ENCODE data around the gene VAMP8. TPM values are rescaled to one million over a fixed set of nuclear protein-coding genes. Genes with fewer than 3 reads are reported as not detected.
A peak's percentile ranks its signal among the peaks of the same experiment; 100 is the strongest.
"Not testable (repeated sequence)": the region's sequence is repeated elsewhere in the genome, so short reads cannot be mapped to it uniquely, and the experiment has no call there.

Gene VAMP8
- 1.3 and 1.5 TPM in 2 replicates for total RNA-seq (2014; rRNA removed; shearing (Covaris generic))

DNA sequence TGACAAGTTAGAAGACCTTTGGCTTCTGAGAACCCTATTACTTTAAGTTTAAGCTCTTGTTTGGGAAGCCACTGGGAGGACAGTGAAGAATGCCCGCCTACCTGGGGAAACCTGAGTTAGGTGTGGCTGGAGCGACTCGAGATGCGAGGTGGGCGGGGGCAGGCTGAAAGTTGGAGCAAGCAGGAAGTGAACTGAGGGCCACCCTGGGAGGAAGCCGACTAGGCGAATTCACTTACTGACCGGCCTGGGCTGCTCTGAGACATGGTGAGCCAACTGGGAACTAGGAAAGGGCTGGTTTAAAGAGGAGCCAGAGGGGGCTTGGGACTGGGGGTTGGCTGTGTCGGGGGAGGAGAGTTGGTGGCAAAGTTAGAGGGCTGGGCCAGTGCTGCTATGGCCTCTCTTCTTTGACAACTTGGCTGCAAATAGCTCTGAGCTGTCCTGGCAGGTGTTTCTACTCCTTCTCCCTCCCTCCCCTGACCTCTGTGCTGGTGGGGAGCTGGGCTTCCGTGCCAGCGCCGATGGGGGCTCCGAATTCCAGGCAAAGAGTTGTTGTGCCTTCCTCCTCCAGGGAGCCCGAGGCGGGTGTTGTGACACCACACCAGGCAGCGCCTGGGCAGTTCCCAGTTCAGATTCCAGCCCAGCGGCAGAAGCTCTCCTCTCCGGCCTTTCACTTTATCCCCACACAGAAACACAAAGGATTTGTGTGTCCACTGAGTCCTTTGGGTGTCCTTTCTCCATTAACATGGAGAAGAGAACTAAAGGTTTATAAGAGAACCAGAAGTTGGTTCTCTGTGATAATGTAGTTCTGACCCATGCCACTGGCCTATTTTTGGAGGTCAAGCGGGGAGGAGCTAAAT, at the start of gene VAMP8:
VAMP8 (plus strand) TSS at position 201 of the 857 bp plus-strand sequence; CDS start at position 262, 61 bp downstream.
- no peak for DNase-seq (ENCODE audit: low spot score)

- no peak for DNase-seq (ENCODE audit: low spot score)
These were observed 49.6 kb upstream of the VAMP8 start for GRCh38 chr2:85527787-85528186.

DNA sequence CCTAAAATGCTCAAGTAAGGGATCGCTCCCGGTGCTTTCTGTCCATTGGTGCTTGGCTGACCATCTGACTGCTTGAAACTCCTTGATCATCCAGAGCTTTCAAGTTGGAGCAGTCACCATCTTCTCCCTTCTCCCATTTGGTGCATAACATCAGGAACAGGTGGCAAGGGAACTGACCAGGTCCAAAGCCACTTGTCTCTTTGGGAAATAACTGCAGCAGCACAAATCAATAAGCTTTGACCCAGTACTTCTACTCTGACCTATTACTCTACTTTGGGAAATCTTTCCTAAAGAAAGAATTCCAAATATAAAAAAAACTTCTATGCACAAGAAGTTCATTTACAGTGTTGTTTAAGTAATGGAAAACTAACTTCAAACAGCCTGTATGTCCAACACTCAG, 49.0 kb upstream of the VAMP8 start:
- no peak for DNase-seq (ENCODE audit: low spot score)

- no peak for DNase-seq (ENCODE audit: low spot score)
These were observed 47.6 kb upstream of the VAMP8 start for GRCh38 chr2:85529809-85530208.

GRCh38 chr2:85531589-85531988, 45.8 kb upstream of the VAMP8 start:
- DNase-seq (ENCODE audit: low spot score): no peak

- no peak for DNase-seq (ENCODE audit: low spot score)
These were observed 43.3 kb upstream of the VAMP8 start for GRCh38 chr2:85534099-85534498.

DNA sequence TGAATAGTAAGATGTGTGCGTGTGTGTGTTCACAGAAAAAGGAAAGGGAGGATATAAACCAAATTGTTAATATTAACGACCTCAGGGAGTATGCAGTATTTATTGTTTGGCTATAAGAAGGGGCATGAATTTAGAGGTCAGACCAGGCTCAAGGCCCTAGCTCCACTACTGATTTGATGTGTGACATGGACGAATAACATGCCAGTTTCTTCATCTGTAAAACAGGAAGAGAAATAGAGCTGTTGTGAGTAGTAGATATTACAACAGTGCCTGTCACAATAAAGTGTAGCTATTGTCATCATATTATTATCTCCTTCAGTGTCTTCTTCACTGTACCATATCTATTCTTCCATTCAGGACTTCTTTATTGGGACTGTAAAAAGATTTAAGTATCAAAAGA, 42.5 kb upstream of the VAMP8 start:
- no peak for DNase-seq (ENCODE audit: low spot score)

GRCh38 chr2:85536479-85536878, 40.9 kb upstream of the VAMP8 start:
- peak; percentile 88 for DNase-seq (ENCODE audit: low spot score)

- DNase-seq (ENCODE audit: low spot score): peak; percentile 61
These were observed 39.5 kb upstream of the VAMP8 start for GRCh38 chr2:85537600-85538506.

DNA sequence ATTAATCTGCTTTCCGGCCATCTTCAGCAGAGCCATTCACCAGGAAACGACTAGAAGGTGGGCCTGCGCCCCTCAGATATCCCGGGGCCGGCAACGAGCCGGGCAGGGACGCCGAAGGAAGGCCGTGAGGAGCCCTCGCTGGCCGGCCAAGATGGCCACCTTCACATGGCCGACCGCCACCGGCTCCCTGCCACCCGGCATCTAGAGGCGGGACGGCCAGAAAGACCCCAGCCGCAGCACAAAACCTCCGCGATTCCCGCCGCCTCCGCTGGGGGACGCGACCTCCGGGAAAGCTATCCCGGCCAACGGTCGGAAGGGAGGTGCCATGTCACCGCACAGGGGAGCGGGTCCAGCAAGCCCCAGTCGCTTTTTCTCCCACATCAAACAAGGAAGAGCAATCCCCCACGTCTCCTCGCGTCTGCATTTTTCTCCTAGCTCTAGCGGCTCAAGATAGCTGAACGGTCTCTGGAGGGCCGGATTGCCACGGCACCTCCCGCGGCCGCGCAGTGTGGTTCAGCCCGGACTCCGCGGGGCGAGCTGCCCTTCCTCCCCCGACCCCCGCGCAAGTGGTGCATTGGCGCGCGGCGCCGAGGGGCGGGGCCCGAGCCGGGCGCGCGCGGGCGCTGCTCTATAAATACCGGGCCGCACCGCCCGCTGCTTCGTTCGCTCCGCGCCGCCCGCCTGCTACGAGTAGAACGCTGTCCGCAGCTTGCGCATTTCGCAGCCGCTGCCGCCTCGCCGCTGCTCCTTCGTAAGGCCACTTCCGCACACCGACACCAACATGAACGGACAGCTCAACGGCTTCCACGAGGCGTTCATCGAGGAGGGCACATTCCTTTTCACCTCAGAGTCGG, 38.7 kb upstream of the VAMP8 start, which contains the start of gene MAT2A:
MAT2A (plus strand) TSS at position 662 of the 854 bp plus-strand sequence; CDS start at position 782, 120 bp downstream.
- DNase-seq (ENCODE audit: low spot score): peak; percentile 82

- DNase-seq (ENCODE audit: low spot score): peak; percentile 57
These were observed 37.8 kb upstream of the VAMP8 start for GRCh38 chr2:85539361-85540132.

- no peak for DNase-seq (ENCODE audit: low spot score)
These were observed 37.2 kb upstream of the VAMP8 start for GRCh38 chr2:85540133-85540648.

DNA sequence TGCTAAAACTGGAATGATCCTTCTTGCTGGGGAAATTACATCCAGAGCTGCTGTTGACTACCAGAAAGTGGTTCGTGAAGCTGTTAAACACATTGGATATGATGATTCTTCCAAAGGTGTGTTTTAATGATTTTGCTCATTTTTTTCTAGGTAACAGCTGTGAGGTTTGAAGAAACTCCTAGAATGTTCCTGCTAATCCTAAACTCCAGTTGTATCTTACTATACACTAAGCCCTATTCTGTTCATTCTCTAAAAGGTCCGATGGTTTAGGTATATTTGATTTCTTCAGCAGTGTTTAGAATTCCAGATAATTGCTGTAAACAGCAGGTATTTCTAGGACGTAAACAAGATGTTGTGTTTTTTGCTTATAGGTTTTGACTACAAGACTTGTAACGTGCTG, 36.1 kb upstream of the VAMP8 start:
- DNase-seq (ENCODE audit: low spot score): no peak

DNA sequence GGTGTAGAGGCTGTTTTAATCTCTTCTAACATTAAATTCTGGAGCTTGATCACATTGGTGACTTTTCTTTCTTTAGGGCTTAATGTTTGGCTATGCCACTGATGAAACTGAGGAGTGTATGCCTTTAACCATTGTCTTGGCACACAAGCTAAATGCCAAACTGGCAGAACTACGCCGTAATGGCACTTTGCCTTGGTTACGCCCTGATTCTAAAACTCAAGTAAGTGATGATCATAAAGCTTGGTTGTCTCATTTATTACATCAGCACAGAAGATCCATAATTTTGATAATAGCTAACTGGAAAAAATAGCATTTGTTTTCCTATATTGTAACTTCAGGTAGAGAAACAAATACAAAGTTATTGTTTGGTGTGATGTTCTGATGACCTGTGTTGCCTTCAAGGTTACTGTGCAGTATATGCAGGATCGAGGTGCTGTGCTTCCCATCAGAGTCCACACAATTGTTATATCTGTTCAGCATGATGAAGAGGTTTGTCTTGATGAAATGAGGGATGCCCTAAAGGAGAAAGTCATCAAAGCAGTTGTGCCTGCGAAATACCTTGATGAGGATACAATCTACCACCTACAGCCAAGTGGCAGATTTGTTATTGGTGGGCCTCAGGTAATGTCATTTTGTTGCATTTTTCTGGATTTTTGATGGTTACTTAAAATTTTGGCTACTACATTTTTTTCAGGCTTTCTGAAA, 35.5 kb upstream of the VAMP8 start:
- DNase-seq (ENCODE audit: low spot score): no peak

DNA sequence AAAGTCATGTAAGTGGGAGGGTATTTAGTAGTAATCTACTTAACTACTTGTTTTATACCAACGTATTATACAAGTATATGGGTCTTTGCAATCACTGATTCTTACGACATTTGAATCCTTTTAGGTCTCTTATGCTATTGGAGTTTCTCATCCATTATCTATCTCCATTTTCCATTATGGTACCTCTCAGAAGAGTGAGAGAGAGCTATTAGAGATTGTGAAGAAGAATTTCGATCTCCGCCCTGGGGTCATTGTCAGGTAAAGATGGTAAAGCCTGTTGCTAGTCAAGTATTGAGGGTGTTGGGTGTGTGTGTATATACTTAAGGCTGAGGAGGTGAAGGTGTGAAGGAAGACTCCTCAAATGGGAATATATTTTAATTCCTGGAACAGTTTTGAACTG, 34.6 kb upstream of the VAMP8 start:
- no peak for DNase-seq (ENCODE audit: low spot score)

DNA sequence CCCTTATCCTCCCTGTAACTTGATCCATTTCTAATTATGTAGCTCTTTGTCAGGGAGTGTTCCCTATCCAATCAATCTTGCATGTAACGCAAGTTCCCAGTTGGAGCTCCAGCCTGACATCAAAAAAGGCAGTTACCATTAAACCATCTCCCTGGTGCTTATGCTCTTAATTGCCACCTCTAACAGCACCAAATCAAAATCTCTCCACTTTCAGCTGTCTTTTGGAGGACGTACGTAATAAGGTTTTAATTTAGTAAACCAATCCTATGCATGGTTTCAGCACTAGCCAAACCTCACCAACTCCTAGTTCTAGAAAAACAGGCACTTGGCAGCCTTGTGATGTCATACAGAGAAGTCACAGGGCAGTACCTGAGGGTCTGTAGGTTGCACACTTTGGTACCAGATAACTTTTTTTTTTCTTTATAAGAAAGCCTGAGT, 33.1 kb upstream of the VAMP8 start:
- not testable (repeated sequence) for DNase-seq (ENCODE audit: low spot score)

DNA sequence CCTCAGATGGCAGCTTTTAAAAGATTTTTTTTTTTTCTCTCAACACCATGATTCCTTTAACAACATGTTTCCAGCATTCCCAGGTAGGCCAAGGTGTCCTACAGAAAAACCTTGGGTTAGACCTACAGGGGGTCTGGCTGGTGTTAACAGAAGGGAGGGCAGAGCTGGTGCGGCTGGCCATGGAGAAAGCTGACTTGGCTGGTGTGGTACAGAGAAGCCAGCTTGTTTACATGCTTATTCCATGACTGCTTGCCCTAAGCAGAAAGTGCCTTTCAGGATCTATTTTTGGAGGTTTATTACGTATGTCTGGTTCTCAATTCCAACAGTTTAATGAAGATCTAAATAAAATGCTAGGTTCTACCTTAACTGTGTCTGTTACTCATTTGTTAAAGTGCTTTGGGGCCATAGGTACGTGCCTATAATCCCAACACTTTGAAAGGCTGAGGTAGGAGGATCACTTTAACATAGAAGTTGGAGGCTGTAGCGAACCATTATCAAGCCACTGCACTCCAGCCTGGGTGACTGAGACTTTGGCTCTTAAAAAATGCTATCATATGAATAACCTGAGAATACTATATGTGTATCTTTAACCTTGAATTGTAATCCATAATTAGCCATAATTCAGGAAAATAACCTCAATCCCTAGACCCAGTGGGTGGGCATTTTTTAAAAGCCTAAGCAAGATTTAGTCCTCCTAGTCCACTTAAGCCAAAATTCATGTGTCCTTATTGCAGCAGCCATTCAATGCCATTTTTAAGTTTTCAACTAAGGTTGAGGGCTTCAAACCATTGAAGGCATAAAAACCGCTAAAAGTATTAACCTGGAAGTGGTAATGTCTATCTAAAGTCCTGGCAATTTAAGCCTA, 32.2 kb upstream of the VAMP8 start:
- DNase-seq (ENCODE audit: low spot score): not testable (repeated sequence)

DNA sequence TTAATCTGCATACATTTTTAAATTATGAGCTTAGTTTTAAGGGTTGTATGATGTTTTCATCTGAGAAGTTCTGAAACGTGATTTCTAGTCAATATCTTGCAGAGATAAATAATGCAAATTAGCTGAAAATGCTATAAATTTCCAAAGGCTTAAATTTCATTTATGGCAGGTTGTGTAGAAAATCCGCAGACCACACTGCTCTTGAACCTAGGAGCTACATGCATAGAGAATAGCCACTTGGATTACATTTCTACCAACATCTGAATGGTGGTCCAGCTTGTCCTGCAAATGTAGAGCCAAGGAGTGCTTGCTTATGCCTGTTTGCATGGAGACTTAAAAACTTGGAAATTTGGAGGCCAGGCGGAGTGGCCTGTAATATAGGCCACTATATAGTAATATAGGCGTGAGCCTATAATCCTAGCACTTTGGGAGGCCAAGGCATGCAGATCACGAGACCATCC, 31.6 kb upstream of the VAMP8 start:
- DNase-seq (ENCODE audit: low spot score): no peak

All from A172 (cell line).